ENCODE measurements around the gene ADAMTS9.
A peak's percentile ranks its signal among the peaks of the same experiment; 100 is the strongest.
"Not testable (repeated sequence)": the region's sequence is repeated elsewhere in the genome, so short reads cannot be mapped to it uniquely, and the experiment has no call there.

ADAMTS9 gene

DNA sequence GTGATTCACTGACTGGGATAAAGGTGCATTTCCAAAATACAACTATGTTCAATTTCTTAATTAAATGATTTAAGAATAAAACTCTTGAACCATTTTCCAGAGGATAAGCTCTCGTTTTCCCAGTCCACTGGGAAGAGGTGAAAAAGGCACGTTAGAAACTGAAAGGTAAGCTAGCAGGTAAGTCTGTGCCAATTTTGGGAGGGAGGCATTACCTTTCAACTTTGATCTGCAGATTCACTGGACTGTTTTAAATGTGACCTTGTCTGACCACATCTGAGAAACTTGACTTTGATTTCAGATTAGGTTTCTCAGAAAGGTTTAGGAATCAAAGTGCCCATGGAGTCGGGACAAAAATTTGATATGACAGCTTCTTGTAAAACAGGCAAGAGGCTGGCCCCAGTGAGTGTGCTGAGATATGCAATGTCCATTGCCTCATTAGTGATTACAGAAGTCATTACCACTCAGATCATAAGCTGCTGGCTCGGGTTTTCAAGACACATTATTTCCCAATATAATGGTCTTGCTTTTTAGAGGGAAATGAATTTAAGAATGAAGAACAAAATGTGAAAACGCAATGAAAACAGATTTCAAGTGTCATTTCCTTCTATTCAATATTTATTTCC, 118.8 kb downstream of the ADAMTS9 start:
- DNase-seq = no peak

DNA sequence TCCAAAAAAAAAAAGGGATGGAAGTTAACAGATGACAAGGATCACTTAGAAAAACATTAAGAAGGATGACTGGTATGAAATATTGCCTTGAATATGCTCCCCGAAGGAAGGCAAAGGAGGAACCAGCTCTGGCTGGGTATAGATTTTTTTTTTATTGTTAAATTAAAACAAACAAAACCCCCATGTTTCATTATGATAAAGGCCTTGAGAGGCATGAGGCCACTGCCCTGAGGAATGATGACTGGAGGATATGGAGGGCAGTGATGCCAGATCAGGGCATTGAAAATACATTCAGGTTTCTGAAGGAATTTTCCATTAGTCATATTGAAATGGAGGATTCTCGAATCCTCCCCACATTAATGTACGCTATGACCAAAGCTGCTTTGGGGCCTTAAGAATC, 120.9 kb downstream of the ADAMTS9 start:
- no peak for DNase-seq

DNA sequence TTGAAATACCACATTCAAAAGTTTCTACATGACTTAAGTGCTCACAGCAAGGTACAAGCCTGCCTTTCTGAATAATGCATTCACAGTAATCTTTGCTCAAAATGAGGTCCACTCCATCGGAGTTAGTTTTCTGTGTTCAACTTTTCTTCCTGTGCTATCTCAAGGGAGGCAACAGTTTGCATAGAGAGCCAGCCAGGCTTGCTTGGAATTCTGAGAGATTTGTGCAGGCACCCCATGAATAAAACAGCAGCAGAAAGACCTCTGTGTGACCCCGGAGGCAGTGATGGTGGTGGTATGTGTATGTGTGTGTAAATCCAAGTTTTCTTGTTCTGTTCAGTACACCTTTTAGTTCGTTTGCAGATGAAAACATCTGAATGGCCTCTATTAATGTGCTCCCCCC, 124.0 kb downstream of the ADAMTS9 start:
- DNase-seq = no peak

DNA sequence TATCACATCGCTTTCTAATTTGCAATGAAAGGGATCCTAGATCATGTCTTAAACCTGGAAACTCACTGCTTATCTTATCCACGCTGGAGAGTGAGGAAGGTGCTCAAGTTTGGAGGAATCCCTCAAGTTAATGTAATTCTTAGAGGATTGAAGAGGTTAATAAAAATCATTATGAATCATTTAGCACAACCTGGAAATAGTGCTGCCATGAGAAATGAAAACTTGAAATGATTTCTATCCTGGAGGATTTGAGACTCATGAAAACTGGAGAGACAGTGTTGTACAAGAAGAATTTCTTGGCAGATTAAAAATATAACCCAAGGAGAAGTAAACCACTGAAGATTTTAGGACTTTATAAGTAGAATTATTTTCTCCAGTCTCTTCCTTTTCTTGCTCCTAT, 125.9 kb downstream of the ADAMTS9 start:
- no peak for DNase-seq

DNA sequence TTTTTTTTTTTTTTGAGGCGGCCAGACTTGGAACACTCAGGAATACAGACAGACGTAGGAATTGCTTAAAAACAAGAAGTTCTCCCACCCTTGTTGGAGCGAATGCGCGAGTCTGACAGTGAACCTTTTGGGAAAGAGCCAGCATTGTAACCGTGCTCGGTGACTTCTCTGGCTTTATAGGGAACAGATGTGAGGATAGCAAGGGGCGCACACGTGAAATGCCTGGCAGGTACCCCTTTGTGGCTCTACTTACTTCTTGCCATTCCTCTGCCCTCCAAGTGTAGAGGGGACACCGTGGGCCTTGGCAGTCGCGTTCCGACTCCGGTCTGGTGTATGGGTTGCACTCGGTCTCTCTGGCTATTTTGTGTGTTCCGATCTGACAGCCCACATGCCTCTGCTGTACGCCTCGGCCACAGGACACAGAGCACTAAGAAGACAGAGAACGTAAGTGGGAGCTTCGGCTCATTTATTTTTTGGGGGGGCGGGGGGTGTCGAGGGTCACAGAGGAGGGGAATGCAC, 126.4 kb downstream of the ADAMTS9 start:
- DNase-seq = no peak

DNA sequence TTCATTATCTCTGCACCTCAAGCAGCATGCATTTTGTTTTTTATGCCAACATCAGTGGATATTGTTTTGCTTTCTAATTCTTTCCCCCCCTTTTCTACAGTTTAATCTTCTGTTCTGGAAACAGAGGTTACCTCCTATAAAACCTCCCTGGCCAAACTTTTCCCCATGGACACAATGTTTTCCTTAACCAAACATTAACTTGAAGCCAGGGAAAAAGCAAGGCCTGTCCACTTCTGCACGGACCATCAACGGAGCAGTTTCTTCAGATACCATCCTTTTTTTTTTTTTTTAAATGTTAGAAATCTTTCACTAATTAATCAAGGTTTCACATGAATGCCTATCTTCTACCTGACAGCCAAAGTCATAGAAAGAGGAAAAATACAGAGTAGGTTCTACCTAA, 127.0 kb downstream of the ADAMTS9 start:
- DNase-seq = no peak

DNA sequence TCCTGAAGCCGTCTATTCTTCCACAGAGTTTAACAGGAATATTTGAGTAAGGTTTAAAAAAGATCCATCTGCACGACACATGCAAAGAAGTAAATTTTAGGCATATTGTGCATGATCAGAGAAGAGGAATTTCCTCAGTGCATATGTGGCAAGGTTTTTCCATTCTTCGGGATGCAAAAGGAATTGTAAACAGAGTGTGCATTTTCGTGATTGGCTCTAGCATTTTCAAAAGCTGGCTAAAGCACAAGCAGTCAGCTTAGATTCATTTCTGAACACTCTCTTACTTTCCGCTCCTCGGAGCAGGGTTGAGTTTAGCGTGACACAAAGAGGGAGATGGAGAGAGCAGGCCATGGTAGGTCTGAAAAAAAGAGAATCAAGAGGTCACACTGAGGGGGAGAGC, 128.2 kb downstream of the ADAMTS9 start:
- DNase-seq = no peak

DNA sequence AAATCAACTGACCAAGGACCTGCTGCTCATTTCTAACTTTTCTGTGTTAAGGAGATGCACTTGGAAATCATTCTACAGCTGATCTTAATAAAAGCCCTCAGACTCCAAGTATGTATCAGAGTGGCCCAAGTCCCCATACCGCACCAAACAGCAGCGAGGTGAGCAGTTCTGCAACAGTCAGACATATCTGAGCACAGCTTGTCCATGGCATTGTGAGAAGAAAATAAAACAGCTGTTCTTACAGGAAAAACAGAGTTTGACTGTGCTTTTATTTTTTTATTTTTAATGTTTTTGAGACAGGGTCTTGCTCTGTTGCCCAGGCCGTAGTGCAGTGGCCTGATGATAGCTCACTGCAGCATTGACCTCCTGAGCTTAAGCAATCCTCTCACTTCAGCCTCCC, 131.8 kb downstream of the ADAMTS9 start:
- no peak for DNase-seq

DNA sequence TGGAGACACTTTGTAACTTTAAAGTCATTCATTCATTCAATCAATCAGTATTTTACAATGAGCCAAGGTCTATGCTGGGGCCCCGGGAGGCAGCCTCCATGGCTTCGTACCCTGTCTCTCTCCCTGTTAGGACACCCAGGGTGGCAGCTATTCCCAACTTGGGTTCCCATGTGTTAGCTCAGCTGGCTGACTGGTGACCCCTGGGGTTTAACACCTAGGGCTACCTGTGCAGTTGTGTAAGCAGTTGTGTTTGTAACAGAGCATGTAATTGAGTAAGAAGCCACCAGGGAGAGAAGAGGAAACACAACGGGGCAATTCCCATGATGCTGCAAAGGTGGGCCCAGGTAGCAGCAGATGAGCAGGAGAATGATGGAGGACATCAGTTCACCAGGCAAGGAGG, 132.4 kb downstream of the ADAMTS9 start:
- no peak for DNase-seq

DNA sequence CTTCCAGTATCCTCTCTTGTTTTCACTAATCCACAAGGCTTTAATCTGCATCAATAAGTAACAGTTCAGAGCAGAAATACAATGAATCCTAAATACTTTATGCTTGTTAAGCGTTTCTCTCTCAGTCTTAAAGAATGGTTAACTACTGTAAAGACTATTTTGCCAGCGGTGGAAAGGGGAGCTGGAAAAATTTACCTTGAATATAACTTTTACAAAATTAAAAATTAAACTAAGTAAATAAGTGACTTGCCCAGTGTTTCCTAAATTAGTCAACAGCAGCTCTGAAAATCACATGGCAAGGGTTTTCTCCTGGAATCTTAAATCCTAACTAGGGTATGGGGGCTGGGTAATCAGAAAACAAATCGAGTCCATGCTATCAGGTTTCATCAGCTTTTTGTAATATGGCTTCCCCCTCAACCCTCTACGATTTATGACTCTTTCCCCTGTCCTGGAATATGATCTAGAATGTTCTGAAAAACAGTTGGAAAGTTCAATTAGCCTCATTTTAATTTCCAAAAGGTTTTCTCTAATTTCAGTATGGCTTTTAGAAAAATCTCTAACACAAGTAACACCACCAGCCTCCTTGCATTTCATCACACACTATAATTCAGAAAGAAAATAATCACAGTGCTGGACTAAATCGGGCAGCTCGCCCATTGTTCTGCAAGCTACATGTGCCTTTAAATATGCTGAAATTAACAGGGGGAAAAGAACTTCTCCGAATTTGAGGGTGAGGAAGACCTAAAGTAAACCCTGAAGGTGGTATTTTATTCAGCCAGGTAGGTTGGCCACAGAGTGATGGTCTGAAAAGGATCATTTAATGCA, 133.5 kb downstream of the ADAMTS9 start:
- DNase-seq = no peak

DNA sequence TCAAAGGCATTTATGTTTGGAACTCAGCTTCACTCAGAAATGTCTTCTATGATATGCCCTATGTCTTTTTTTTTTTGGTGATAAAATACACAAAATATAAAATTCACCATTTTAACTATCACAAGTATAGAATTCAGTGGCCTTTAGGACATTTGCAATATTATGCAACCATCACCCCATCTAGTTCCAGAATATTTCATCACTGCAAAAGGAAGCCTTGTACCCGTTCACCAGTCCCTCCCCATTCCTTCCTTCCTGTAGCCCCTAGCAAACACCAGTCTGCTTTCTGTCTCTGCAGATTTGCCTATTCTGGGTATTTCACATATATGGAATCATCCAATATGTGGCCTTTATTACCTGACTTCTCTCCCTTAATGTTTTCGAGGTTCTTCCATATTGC, 134.8 kb downstream of the ADAMTS9 start:
- DNase-seq = no peak

DNA sequence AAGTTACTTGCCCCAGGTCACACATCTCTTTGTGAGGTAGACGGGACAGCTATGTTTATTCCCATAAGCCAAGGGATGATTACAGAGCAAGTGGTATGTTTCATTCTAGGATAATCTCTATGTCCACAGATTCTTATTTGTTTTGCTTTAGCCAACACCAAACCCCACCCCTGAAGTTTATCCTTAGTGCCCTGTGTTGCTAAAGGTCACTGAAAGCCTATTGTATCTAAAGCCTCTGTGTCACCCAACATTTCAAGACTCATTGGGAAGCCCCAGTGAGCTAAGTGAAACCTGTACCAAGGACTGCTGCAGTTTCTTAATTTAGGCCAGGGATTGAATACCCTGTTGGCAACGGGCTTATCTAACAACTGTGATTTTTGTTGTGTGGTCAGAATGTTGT, 135.6 kb downstream of the ADAMTS9 start:
- no peak for DNase-seq

DNA sequence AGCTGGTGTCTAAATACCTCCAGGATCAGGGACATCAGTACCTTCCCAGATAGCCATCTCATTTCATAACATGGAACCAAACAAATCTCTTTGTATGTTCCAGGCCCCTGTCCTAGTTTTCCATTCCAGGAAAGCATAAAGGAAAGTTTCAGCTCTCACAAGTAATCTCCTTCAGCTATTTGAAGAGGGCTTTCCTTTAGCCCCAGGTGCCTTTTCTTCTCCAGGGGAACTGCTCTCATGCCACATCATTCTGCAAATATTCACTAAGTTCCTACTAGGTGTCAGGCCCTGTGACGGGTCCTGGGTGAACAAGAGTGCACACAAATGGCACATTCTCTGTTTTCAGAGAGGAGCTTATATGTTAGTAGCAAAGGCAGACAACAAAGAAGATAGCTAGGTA, 136.1 kb downstream of the ADAMTS9 start:
- no peak for DNase-seq

DNA sequence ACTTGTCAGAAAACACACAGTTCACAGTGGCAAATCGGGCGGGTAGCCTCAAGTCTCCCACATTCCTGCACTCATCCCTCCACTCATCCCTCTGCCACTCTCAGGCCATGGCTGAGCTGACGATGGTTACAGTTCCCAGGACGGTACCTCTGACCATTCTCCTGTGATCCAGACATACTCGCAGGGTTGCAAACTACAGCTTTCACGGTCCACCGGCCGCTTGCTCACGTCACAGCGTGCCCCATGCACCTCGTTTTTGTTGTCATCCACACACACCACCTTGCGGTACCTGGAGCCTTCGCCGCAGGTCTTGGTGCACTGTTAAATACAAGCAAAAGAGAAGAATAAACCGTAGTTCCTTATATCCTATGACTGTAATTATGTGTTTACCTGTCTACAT, 137.1 kb downstream of the ADAMTS9 start:
- DNase-seq = no peak

DNA sequence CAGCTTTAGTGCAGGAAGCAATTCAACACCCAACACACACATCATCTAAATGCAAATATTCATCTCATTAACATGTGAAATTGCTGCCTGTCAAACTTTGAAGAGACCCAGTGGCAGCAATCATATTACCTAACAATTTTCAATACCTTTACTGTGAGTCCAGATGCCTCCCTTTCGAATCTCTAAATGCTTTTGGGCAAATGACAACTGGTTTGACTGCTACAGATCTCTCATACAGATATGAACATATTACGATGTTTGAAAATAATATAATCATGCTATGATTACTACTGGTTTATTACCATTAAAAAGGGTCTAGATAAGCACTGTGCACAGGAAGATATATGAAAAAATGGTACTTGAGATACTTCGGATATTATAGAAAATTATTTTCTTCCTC, 137.9 kb downstream of the ADAMTS9 start:
- no peak for DNase-seq

DNA sequence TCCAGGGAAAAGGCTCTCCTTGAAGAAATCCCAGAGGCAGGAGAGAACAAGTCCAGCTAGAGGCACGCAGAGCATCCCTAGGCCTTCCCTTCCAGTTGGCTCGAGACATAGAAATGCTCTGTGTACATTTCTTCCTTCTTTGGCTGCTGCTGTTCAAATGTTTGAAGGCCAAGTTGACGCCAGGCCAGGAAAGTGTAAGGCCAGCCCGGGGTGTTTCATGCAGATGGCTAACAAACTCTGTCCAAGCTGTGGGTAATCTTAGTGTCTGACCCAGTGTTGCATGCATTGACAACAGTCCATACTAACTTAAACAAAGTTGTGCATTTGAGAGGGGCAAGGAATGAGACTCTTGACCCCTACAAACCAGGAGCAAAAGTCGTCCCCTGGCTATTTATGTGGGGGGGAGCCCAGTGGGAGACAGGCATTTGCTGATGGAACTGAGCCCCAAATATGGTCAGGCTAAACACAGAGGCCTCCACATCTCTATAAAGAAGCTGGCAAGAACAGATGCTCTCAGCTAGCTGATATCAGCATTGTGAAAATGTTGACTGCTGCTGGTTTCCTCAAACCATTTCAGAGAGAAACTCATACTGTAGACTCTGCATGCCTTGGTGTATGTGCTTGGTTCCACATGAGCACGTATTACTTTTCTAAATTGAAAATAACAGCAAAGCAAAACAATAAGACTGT, 139.5 kb downstream of the ADAMTS9 start:
- no peak for DNase-seq

DNA sequence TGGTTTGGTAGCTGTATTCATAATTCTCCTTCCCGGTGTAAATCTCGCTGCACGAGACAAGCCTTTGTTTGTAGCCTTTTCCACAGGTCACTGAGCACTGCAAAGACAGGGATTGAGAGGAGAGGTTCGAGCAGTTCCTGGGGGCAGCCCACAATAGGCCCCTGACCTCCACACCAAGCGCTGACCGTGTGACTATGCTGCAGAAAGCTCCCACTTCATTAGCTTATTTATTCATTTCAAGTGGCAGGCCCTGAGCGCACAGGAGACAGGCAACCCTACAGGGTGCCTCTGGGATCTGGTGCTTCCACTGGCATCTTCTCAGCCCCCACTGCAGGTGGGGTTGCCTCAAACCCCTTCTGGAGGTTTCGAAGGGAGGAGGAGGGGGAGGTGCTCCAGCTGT, 140.9 kb downstream of the ADAMTS9 start:
- DNase-seq = no peak

DNA sequence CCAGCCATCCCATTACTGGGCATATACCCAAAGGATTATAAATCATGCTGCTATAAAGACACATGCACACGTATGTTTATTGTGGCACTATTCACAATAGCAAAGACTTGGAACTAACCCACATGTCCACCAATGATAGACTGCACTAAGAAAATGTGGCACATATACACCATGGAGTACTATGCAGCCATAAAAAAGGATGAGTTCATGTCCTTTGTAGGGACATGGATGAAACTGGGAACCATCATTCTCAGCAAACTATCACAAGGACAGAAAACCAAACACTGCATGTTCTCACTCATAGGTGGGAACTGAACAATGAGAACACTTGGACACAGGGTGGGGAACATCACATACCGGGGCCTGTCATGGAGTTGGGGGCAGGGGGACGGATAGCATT, 142.6 kb downstream of the ADAMTS9 start:
- DNase-seq = not testable (repeated sequence)

DNA sequence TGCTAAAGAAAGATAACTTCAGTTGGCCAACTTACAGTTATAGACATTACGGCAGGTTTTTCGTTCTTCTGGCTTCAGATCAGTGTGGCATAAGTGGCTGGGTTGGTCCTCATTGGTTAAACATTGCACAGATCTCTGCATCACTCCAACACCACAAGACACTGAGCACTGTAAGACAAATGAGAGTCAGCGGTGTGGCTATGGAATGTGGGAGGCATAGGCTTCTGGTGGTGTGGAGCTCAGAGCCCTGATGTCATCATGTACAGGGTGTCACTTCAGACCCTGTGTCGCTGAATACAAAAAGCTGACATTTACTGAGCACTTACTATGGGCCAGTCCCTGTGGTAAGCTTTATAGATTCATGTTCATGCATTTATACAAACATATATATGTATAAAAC, 146.0 kb downstream of the ADAMTS9 start:
- DNase-seq = no peak

DNA sequence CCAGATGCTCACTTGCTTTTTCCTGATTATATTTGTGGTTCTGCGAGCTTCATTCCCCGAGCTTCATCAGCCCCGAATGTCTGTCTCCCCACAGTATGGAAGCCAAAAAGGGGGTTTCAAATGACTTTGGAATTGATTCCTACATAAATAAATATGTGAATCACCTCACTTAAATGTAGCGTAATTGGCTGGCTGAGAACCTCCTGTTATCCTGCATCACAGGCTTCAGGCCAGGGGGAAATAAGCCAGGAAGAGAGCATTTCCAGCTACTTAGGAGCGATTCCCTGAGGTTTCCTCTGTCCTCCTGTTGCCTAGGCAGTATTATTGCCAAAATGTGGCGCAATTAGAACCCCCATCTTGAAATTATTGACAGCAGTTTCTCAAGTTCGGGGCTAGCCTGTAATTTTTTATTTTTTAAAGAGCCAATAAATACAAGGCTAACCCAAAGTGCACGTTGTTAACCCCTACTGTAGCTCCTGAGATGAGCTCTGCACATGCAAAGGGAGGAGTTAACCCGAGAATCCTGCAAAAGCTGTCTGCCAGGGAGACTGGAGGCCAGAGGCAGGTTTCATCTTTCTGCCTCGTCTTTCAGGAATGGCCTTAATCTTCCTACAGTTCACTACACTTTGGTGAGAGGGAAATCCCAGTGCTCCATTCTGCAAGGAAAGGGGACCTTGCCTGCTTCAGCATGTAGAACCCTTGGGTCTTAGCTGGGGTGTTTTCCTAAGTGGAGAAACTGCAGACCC, 148.2 kb downstream of the ADAMTS9 start:
- DNase-seq = no peak

DNA sequence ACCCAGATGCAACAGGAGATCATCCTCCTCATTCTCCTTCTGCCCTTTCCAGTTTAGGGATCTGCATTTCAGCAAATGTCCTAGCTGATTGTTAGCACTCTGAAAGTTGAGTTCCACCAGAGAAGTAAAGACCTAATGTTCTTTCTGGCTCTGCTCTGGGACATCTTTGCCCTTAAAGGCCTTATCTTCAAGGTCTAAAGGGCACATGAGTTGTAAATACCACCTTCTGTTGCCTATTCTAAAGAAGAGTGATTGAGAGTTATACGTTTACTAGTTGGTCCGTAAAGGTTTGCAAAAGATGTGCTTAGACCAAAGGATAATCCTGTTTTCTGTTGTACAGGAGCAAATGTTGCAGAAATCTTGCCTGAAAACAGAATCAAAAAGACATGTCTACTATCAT, 151.6 kb downstream of the ADAMTS9 start:
- DNase-seq = no peak

DNA sequence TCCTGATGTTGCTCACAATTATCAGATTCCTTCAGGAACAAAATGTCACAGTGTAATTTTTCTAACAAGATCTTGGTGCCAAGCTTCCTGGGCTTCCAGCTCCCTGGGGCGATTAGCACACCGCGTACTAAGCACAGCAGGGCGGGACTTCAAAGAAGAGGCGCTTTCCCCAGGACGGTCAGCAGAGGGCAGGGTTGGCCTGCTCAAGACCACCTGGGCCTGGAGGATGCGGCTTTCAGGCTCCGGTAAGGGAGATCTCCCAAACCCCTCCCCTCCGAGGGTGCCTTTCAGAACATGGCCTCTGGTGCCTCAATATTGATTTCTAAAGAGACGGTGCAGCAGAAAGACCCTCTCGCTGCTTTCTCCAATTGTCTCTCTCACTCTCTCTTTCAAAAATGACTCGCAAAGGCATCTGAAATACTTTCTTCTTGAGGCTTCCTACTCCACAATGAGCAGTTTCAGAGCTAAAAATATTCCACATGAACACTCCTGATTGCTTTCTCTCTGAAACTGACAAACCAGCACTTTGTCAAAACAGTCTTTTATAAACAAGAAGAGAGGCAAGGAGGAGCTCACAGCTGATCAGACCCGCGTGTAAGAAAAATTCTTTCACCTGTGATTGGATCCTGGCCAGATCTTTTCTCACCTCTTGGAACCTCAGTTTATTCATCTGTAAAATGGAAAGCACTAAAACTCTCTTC, 154.0 kb downstream of the ADAMTS9 start:
- DNase-seq = peak; percentile 67
